Measurements from ENCODE around the gene GPR83.
"Not testable (repeated sequence)": the region's sequence is repeated elsewhere in the genome, so short reads cannot be mapped to it uniquely, and the experiment has no call there.

The GPR83 gene

GRCh38 chr11:94350850-94351563 is 50.2 kb downstream of the GPR83 start:
- not testable (repeated sequence) for DNase-seq

GRCh38 chr11:94346311-94346710 is 54.9 kb downstream of the GPR83 start:
- DNase-seq, result not testable (repeated sequence)

- no peak for DNase-seq
Measured at GRCh38 chr11:94343495-94343894, 57.7 kb downstream of the GPR83 start.

GRCh38 chr11:94342250-94342649 is 59.0 kb downstream of the GPR83 start:
- no peak for DNase-seq

GRCh38 chr11:94338651-94339050 is 62.6 kb downstream of the GPR83 start:
- DNase-seq, result no peak

DNA sequence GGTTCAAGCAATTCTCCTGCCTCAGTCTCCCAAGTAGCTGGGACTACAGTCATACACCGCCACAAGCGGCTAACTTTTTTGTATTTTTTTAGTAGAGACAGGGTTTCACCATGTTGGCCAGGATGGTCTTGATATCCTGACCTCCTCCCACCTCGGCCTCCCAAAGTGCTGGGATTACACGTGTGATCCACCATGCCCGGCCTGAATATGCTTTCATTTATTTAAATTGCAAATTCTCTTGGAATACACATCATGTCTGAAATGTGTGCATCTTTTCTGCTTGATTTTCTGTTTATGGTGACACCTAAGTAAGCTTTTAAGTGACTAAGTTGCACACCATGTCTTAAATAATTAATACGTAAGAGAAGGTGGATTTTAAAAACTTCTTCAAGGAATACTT is 65.2 kb downstream of the GPR83 start:
- DNase-seq, result no peak

DNA sequence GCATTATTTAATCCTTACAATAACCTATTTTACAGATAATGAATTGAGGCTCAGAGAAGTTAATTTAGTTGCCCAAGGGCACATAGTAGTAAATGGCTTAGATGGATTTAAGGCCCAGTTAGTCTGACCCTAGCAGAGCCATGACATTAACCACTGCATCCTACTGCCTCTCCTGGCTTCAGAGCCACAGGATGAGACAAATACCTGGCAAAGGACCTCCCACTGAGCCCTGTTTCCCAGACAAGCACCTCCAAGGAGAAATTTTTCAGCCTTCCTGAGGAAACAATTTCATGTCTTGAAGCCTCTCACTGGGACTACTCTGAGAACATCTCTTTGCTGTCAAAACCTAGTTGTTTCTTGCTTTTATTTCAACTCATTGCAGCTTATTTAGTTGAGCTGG is 68.4 kb downstream of the GPR83 start:
- DNase-seq, result no peak

- DNase-seq, result no peak
Measured at GRCh38 chr11:94330789-94331188, 70.4 kb downstream of the GPR83 start.

- DNase-seq, result no peak
Measured at GRCh38 chr11:94329501-94329900, 71.7 kb downstream of the GPR83 start.

- no peak for DNase-seq
Measured at GRCh38 chr11:94328587-94329080, 72.6 kb downstream of the GPR83 start.

All from fibroblast of skin of right quadriceps (primary cell).